Prostate gland (tissue), 2 donors: ENCODE measurements around the gene SCTR. TPM values are rescaled to one million over a fixed set of nuclear protein-coding genes. Genes with fewer than 3 reads are reported as not detected.

Source experiments
- DNase-seq: peaks from one replicate; pipeline ENCODE4 v3.0.0-alpha.2; 2019; ENCODE audit warnings: low spot score
- H3K27ac ChIP-seq, 2 donors: fragments of 200-600 bp; sonication (generic); 2 replicates each; pipeline ENCODE4 v1.5.1; 2017 to 2019
- H3K27me3 ChIP-seq: fragments of 200-600 bp; sonication (generic); replicated peaks from 2 replicates; pipeline ENCODE4 v1.5.1; 2019; ENCODE audit not compliant: insufficient read depth
- H3K36me3 ChIP-seq, 2 donors: fragments of 200-600 bp; sonication (generic); 1 replicate in 1 of 2; 2 replicates in 1 of 2; pipeline versions ENCODE4 v1.5.1 to v1.8.1; 2017 to 2019
- H3K4me1 ChIP-seq: fragments of 200-600 bp; sonication (generic); replicated peaks from 2 replicates; pipeline ENCODE4 v1.5.1; 2019
- H3K4me3 ChIP-seq, 2 donors: fragments of 200-600 bp; sonication (generic); 2 replicates each; pipeline ENCODE4 v1.5.1; 2017 to 2019
- H3K9me3 ChIP-seq: fragments of 200-600 bp; sonication (generic); 2 replicates; pipeline ENCODE4 v1.5.1; 2017
- CTCF ChIP-seq, 4 experiments: fragments of 200-600 bp in 2 of 4; fragments of 450-650 bp in 2 of 4; sonication (generic) in 2 of 4; IDR thresholded peaks; 1 replicate in 3 of 4; 2 replicates in 1 of 4; pipeline ENCODE4 v1.5.1; 2016 to 2019; ENCODE audit warnings: antibody characterized with exemption in 4 of 4, mild to moderate bottlenecking in 2 of 4, moderate library complexity in 2 of 4
- POLR2A ChIP-seq: fragments of 450-650 bp; IDR thresholded peaks from one replicate; pipeline ENCODE4 v1.6.1; 2016; ENCODE audit warnings: antibody characterized with exemption, mild to moderate bottlenecking
- POLR2AphosphoS5 ChIP-seq: sonication (generic); formaldehyde crosslinking; IDR thresholded peaks from one replicate; pipeline ENCODE4 v1.6.1; 2017; ENCODE audit warnings: antibody characterized with exemption
- WGBS: methylation state at CpG from one replicate; pipeline ENCODE4 v1.1.5; 2018; 5-methylcytosine and 5-hydroxymethylcytosine counted together
- intact Hi-C: fragments of 100-400 bp; cut with DNase I; formaldehyde crosslinking; loops from one replicate; pipeline ENCODE4 v1.14.2; 2022
- total RNA-seq, 2 donors: library from RNA; depleted of rRNA; stranded (reverse); fragments of >200 nt; gene quantifications; one replicate each; pipeline ENCODE4 v1.1.0, GENCODE V29; 2016

Gene SCTR
- total RNA-seq, 2 donors from 2014 or later = not detected

- no peak overlapping the region for H3K27ac ChIP-seq
- peaks cover 3% of the 10 kb centered on the region for H3K4me1 ChIP-seq
- intact Hi-C loops = no loop called here
- H3K36me3 ChIP-seq = no peaks in the 10 kb centered on the region
- no peaks in the 10 kb centered on the region for H3K9me3 ChIP-seq
- TF ChIP-seq POLR2AphosphoS5 = no peak
- TF ChIP-seq POLR2A = no peak
- TF ChIP-seq CTCF (IDR thresholded peaks at IDR 0.05) = no peak
- no peaks in the 10 kb centered on the region for H3K27me3 ChIP-seq
- WGBS = 78% methylated on average over 2 of the region's 2 CpGs
- no peak overlapping the region for H3K4me3 ChIP-seq
- no peak for DNase-seq
Observed at GRCh38 chr2:119495948-119496347, 28.3 kb downstream of the SCTR start.

- Histone ChIP-seq H3K9me3 (no peaks in the 10 kb centered on the region), H3K27me3 (no peaks in the 10 kb centered on the region), H3K4me1 (peaks cover 3% of the 10 kb centered on the region), H3K27ac (no peak overlapping the region), H3K4me3 (no peak overlapping the region), H3K36me3 (no peaks in the 10 kb centered on the region)
- DNase-seq = no peak
- TF ChIP-seq POLR2AphosphoS5 = no peak
- no peak for TF ChIP-seq CTCF (IDR thresholded peaks at IDR 0.05)
- no peak for TF ChIP-seq POLR2A
- 69% methylated on average over 6 of the region's 6 CpGs for WGBS
- intact Hi-C loops = no loop called here
Observed at GRCh38 chr2:119494163-119494790, 30.0 kb downstream of the SCTR start.

GRCh38 chr2:119491776-119492525 lies 32.3 kb downstream of the SCTR start:
- H3K27ac ChIP-seq = no peak overlapping the region
- DNase-seq = peak; percentile 56
- 44% methylated on average over 5 of the region's 5 CpGs for WGBS

GRCh38 chr2:119490653-119491195 lies 33.6 kb downstream of the SCTR start:
- no peak for TF ChIP-seq POLR2AphosphoS5
- TF ChIP-seq CTCF (IDR thresholded peaks at IDR 0.05) = no peak
- no peak for TF ChIP-seq POLR2A
- peaks cover 3% of the 10 kb centered on the region for H3K4me1 ChIP-seq
- intact Hi-C loops = no loop called here

More at GRCh38 chr2:119491776-119492525, 32.3 kb downstream of the SCTR start:
- H3K4me3 ChIP-seq = no peak overlapping the region
- TF ChIP-seq POLR2A (no peak), POLR2AphosphoS5 (peak; percentile 49)
- H3K9me3 ChIP-seq = no peaks in the 10 kb centered on the region
- intact Hi-C loops = no loop called here
- H3K36me3 ChIP-seq = no peaks in the 10 kb centered on the region
- no peaks in the 10 kb centered on the region for H3K27me3 ChIP-seq
- peaks cover 3% of the 10 kb centered on the region for H3K4me1 ChIP-seq

GRCh38 chr2:119490106-119490505 lies 34.2 kb downstream of the SCTR start:
- H3K4me1 ChIP-seq = peaks cover 3% of the 10 kb centered on the region
- no peak for DNase-seq
- 97% methylated on average over 8 of the region's 8 CpGs for WGBS

More at GRCh38 chr2:119490653-119491195, 33.6 kb downstream of the SCTR start:
- H3K36me3 ChIP-seq = no peaks in the 10 kb centered on the region
- H3K9me3 ChIP-seq = no peaks in the 10 kb centered on the region
- no peak for DNase-seq
- H3K27me3 ChIP-seq = no peaks in the 10 kb centered on the region
- H3K4me3 ChIP-seq = no peak overlapping the region
- 83% methylated on average over 7 of the region's 7 CpGs for WGBS
- no peak overlapping the region for H3K27ac ChIP-seq

More at GRCh38 chr2:119490106-119490505, 34.2 kb downstream of the SCTR start:
- Histone ChIP-seq H3K27me3 (no peaks in the 10 kb centered on the region), H3K36me3 (no peaks in the 10 kb centered on the region), H3K4me3 (no peak overlapping the region), H3K27ac (no peak overlapping the region), H3K9me3 (no peaks in the 10 kb centered on the region)
- intact Hi-C loops = no loop called here
- TF ChIP-seq POLR2AphosphoS5 (no peak), POLR2A (no peak), CTCF (IDR thresholded peaks at IDR 0.05) (no peak)
